Stimulated activated memory B cell treated with anti-CD40 and anti-IgM and Interleukin-4, amounts not matched to agents 10 μg/mL and 1 μg/mL and 100 μg/mL, for 72 hours (primary cell): ENCODE measurements around the gene ART1.

Experiments used
- ATAC-seq: fragments of 150-1000 bp; cut with Tn5 transposase; 2 replicates; pipeline ENCODE4 v1.10.0; 2021
- H3K27ac Mint-ChIP-seq: one replicate; pipeline ENCODE4 v1.8.0; 2022; ENCODE audit warnings: mild to moderate bottlenecking, mixed read lengths
- H3K27me3 Mint-ChIP-seq: one replicate; pipeline ENCODE4 v1.8.0; 2022; ENCODE audit warnings: mixed read lengths
- H3K36me3 Mint-ChIP-seq: one replicate; pipeline ENCODE4 v1.8.0; 2022; ENCODE audit warnings: mixed read lengths
- H3K4me1 Mint-ChIP-seq: one replicate; pipeline ENCODE4 v1.8.0; 2022; ENCODE audit warnings: mixed read lengths
- H3K4me3 Mint-ChIP-seq: one replicate; pipeline ENCODE4 v1.8.0; 2022; ENCODE audit warnings: mild to moderate bottlenecking, moderate library complexity, mixed read lengths
- H3K9me3 Mint-ChIP-seq: one replicate; pipeline ENCODE4 v1.8.0; 2022; ENCODE audit warnings: mixed read lengths

ART1 gene

DNA sequence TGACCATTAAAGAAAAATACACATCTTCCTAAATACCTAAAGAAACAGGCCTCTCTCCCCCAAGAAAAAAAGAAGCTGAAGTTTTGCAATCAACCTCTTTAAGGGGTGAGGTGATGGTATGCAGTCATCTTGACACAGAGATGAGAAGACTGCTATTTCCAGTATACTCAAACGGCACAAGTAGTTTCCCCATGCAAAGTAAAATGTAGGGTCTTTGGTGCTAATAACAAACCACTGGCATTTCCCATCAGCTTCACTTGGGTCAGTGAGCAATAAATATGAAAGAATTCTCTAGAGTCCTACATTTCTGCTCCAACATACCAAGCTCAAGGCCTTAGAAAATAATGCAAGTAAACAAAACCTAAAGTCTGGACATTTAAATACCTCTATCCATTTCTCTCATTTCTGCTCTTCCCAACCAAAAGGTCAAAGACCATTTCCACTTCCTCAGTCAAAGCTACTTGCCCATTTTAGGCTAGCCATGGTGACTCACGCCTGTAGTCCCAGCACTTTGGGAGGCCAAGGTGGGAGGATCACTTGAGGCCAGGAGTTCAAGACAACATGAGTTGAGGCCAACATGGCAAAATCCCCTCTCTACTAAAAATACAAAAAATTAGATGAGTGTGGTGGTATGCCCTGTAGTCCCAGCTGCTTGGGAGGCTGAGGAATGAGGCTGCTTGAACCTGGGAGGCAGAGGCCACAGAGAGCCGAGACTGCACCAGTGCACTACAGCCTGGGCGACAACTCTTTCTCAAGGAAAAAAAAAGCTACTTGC, 65.7 kb downstream of the ART1 start:
- no peak overlapping the region for H3K4me3 Mint-ChIP-seq
- no peak overlapping the region for H3K27ac Mint-ChIP-seq
- ATAC-seq = no peak
- H3K4me1 Mint-ChIP-seq = peaks cover 6% of the 10 kb centered on the region
- H3K9me3 Mint-ChIP-seq = no peaks in the 10 kb centered on the region
- peaks cover 64% of the 10 kb centered on the region for H3K36me3 Mint-ChIP-seq
- H3K27me3 Mint-ChIP-seq = no peaks in the 10 kb centered on the region

DNA sequence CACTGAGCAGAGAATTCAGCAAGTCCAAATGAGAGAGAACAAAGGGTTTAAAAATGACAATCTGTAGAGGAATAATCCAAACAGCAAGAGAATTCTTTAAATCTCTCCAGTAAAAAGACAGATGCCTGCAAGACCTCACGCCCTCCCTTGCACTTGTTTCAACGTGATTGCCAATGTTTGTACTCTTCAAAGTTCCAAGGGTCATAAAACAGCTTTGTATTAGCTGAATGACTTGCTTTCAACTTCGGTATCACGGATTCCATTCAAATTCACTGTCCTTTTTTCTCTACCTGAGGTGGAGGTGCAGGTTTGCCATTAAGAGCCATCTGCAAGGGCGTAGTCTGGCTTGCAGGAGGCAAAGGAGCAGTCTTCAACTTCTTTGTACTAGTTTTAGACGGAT, 67.3 kb downstream of the ART1 start:
- ATAC-seq = no peak
- Mint-ChIP-seq H3K4me1 (peaks cover 6% of the 10 kb centered on the region), H3K27me3 (no peaks in the 10 kb centered on the region), H3K27ac (no peak overlapping the region), H3K36me3 (peaks cover 62% of the 10 kb centered on the region), H3K9me3 (no peaks in the 10 kb centered on the region), H3K4me3 (no peak overlapping the region)
